Raji (cell line): ENCODE measurements around the gene ERCC5.

Experiments used
- POLR2A ChIP-seq: IDR thresholded peaks from 2 replicates; pipeline ENCODE4 v1.6.1; 2011; ENCODE audit warnings: low read depth, low read length, control low read depth; ENCODE audit not compliant: insufficient read depth

Gene ERCC5

DNA sequence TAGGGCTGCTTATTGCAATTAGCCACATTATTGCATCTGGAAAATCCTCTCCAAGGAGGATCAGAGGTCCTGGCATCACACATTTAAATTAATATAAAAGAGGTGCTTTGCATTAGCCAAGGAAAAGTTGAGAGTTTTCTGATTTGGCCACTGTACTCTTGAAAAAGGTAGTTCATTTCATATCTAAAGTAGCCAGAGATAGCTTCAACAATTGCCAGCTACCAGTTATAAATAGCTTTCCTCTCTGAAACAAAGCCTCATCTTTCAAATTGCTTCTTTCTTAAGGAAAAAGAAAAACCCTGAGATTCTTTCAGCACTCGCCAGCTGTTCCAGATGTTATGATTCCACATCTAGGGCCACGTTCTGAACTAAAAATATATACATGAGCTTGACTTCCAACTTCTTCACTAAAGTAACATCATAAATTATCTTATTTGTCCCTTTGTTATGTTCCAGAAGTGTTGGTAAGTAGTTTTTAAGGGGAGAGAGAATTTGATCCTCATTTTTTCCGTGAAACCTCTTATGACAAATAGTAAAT, 69.6 kb downstream of the ERCC5 start:
- TF ChIP-seq POLR2A, result no peak

- TF ChIP-seq POLR2A, result no peak
Measured at GRCh38 chr13:102917019-102917418, 71.2 kb downstream of the ERCC5 start.

DNA sequence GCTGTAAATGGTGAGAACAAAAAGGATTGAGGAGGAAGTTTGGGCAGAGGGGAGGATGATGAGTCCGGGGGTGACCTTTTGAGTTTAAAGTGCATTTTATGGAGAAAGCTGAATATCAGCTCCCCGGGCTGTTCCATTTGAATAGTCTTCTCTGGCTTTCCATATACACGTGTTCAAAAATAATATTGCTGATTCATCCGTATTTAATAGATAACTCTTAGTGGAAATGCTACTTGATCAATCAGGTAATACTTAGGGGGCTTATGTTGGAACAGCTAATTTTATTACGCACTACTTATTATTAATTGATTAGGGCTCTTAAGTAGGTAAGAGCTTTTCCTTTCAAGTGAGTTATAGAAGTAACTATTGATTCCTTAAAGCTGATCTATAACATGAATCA, 76.4 kb downstream of the ERCC5 start:
- TF ChIP-seq POLR2A, result no peak
